H1 (cell line): ENCODE data around the gene SYVN1.

ENCODE experiments used
- CBX5 ChIP-seq: fragments of 300-800, 300-1000 bp; sonication (generic); IDR thresholded peaks from 2 replicates; pipeline ENCODE4 v1.7.1; 2016; ENCODE audit warnings: antibody characterized with exemption, low read length, low read depth
- CHD1 ChIP-seq: IDR thresholded peaks from 2 replicates; pipeline ENCODE4 v1.6.1; 2012; ENCODE audit warnings: low read depth, low read length, improper control_type of control experiment
- CHD2 ChIP-seq: IDR thresholded peaks from 2 replicates; pipeline ENCODE4 v1.6.1; 2012; ENCODE audit warnings: low read length, improper control_type of control experiment
- EP300 ChIP-seq, 2 experiments: IDR thresholded peaks; 1 replicate in 1 of 2; 2 replicates in 1 of 2; pipeline ENCODE4 v1.6.1; 2011 to 2012; ENCODE audit warnings: low read depth in 2 of 2, low read length in 2 of 2, mild to moderate bottlenecking in 2 of 2, borderline replicate concordance in 1 of 2, inconsistent platforms in 1 of 2, moderate library complexity in 1 of 2
- EZH2 ChIP-seq: fragments of 200-600 bp; sonication (generic); IDR thresholded peaks from 2 replicates; pipeline ENCODE4 v1.7.1; 2012; ENCODE audit warnings: low read depth, mild to moderate bottlenecking, moderate library complexity, low read length, inconsistent platforms; ENCODE audit not compliant: severe bottlenecking
- JUND ChIP-seq: IDR thresholded peaks from 2 replicates; pipeline ENCODE4 v1.6.1; 2011; ENCODE audit warnings: mild to moderate bottlenecking, improper control_type of control experiment, low read length
- POLR2A ChIP-seq, 2 experiments: IDR thresholded peaks; 1 replicate in 1 of 2; 2 replicates in 1 of 2; pipeline ENCODE4 v1.6.1; 2011; ENCODE audit warnings: low read depth in 2 of 2, low read length in 2 of 2, mild to moderate bottlenecking in 2 of 2; ENCODE audit errors: control extremely low read depth in 1 of 2
- SIX5 ChIP-seq: IDR thresholded peaks from 2 replicates; pipeline ENCODE4 v1.6.1; 2011; ENCODE audit warnings: mild to moderate bottlenecking, low read depth, low read length
- TBP ChIP-seq: IDR thresholded peaks from 2 replicates; pipeline ENCODE4 v1.6.1; 2011; ENCODE audit warnings: low read depth, low read length, improper control_type of control experiment
- TF ChIP-seq, protein P1 (sequence below), 3 experiments: IDR thresholded peaks; 1 replicate in 2 of 3; 2 replicates in 1 of 3; pipeline versions ENCODE4 v1.5.1 to v1.6.1; 2011; ENCODE audit warnings: low read length in 3 of 3, mild to moderate bottlenecking in 3 of 3, inconsistent platforms in 2 of 3, low read depth in 1 of 3, moderate library complexity in 1 of 3; ENCODE audit not compliant: insufficient read depth in 1 of 3; ENCODE audit errors: control extremely low read depth in 1 of 3
- TF ChIP-seq, protein P2 (sequence below): IDR thresholded peaks from 2 replicates; pipeline ENCODE4 v1.6.1; 2012; ENCODE audit warnings: low read length, inconsistent platforms
- TF ChIP-seq, protein P3 (sequence below): IDR thresholded peaks from 2 replicates; pipeline ENCODE4 v1.6.1; 2012; ENCODE audit warnings: inconsistent platforms
- TF ChIP-seq, protein P4 (sequence below): IDR thresholded peaks from 2 replicates; pipeline ENCODE4 v1.6.1; 2011; ENCODE audit warnings: low read length, improper control_type of control experiment

DNA sequence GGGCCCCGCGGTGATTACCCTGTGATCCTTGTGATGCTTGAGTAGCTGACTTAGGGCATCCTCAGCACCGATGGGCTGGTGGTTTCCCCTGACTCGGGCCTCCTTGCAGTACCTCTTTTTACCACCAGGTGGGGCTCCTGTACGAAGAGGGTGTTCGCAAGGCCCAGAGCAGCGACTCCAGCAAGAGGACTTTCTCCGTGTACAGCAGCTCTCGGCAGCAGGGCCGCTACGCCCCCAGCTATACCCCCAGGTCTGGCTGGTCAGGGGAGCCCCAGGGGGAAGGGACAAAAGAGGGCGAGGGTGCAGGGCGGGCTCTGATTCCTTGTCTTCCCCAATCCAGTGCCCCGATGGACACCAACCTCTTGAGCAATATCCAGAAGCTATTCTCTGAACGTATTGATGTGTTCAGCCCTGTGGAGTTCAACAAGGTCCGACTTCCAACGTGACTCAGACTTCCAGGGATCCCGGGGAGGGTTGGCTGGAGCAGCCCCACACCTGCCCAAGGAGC, 23.9 kb downstream of the SYVN1 start:
- no peak for TF ChIP-seq EZH2
- no peak for TF ChIP-seq JUND
- TF ChIP-seq, protein P1, sequence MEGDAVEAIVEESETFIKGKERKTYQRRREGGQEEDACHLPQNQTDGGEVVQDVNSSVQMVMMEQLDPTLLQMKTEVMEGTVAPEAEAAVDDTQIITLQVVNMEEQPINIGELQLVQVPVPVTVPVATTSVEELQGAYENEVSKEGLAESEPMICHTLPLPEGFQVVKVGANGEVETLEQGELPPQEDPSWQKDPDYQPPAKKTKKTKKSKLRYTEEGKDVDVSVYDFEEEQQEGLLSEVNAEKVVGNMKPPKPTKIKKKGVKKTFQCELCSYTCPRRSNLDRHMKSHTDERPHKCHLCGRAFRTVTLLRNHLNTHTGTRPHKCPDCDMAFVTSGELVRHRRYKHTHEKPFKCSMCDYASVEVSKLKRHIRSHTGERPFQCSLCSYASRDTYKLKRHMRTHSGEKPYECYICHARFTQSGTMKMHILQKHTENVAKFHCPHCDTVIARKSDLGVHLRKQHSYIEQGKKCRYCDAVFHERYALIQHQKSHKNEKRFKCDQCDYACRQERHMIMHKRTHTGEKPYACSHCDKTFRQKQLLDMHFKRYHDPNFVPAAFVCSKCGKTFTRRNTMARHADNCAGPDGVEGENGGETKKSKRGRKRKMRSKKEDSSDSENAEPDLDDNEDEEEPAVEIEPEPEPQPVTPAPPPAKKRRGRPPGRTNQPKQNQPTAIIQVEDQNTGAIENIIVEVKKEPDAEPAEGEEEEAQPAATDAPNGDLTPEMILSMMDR (IDR thresholded peaks at IDR 0.05; ENCODE audit: control extremely low read depth in 1 of 3, insufficient read depth in 1 of 3, low read depth in 1 of 3, low read length in 3 of 3), result peak in 2 of 3 experiments; percentile 84 to 98; a peak in 3 of 4 replicates
- TF ChIP-seq POLR2A (IDR thresholded peaks at IDR 0.05; ENCODE audit: control extremely low read depth in 1 of 2, low read depth in 2 of 2, low read length in 2 of 2), result peak in 1 of 2 experiments; percentile 35; a peak in 1 of 3 replicates
- TF ChIP-seq, protein P2, sequence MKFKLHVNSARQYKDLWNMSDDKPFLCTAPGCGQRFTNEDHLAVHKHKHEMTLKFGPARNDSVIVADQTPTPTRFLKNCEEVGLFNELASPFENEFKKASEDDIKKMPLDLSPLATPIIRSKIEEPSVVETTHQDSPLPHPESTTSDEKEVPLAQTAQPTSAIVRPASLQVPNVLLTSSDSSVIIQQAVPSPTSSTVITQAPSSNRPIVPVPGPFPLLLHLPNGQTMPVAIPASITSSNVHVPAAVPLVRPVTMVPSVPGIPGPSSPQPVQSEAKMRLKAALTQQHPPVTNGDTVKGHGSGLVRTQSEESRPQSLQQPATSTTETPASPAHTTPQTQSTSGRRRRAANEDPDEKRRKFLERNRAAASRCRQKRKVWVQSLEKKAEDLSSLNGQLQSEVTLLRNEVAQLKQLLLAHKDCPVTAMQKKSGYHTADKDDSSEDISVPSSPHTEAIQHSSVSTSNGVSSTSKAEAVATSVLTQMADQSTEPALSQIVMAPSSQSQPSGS, result no peak
- no peak for TF ChIP-seq CHD2
- TF ChIP-seq TBP, result no peak
- no peak for TF ChIP-seq SIX5
- no peak for TF ChIP-seq CBX5
- TF ChIP-seq, protein P3, sequence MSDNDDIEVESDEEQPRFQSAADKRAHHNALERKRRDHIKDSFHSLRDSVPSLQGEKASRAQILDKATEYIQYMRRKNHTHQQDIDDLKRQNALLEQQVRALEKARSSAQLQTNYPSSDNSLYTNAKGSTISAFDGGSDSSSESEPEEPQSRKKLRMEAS, result no peak
- no peak for TF ChIP-seq EP300 (IDR thresholded peaks at IDR 0.05; ENCODE audit: borderline replicate concordance in 1 of 2, low read depth in 2 of 2, low read length in 2 of 2)
- TF ChIP-seq, protein P4, sequence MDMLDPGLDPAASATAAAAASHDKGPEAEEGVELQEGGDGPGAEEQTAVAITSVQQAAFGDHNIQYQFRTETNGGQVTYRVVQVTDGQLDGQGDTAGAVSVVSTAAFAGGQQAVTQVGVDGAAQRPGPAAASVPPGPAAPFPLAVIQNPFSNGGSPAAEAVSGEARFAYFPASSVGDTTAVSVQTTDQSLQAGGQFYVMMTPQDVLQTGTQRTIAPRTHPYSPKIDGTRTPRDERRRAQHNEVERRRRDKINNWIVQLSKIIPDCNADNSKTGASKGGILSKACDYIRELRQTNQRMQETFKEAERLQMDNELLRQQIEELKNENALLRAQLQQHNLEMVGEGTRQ, result no peak
- no peak for TF ChIP-seq CHD1
